NOMO-1 (cell line): ENCODE measurements around the gene ELF2.
"Not testable (repeated sequence)": the region's sequence is repeated elsewhere in the genome, so short reads cannot be mapped to it uniquely, and the experiment has no call there.

ENCODE experiments used
- DNase-seq, 2 experiments: peaks; one replicate each; lab custom pipeline; 2025; ENCODE audit not compliant: unreplicated experiment in 2 of 2; lab: John Stamatoyannopoulos, UW

Gene ELF2

GRCh38 chr4:139024686-139025085, 152.3 kb downstream of the ELF2 start:
- DNase-seq, result no peak

GRCh38 chr4:139022835-139023234, 154.2 kb downstream of the ELF2 start:
- no peak for DNase-seq

DNA sequence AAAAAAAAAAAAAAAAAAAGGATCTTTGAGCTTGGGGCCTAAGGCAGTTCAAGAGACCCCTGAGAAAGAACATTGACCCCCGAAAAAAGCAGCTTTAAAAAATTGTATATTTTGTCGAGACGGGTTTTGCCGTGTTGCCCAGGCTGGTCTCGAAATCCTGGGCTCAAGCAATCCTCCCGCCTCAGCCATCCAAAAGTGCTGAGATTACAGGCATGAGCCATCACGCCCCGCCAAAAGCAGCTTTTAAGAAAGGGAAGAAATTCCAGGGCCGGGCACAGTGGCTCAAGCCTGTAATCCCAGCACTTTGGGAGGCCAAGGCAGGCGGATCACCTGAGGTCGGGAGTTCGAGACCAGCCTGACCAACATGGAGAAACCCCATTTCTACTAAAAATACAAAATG, 155.9 kb downstream of the ELF2 start:
- not testable (repeated sequence) for DNase-seq

- no peak for DNase-seq
Measured at GRCh38 chr4:139020384-139020783, 156.6 kb downstream of the ELF2 start.

DNA sequence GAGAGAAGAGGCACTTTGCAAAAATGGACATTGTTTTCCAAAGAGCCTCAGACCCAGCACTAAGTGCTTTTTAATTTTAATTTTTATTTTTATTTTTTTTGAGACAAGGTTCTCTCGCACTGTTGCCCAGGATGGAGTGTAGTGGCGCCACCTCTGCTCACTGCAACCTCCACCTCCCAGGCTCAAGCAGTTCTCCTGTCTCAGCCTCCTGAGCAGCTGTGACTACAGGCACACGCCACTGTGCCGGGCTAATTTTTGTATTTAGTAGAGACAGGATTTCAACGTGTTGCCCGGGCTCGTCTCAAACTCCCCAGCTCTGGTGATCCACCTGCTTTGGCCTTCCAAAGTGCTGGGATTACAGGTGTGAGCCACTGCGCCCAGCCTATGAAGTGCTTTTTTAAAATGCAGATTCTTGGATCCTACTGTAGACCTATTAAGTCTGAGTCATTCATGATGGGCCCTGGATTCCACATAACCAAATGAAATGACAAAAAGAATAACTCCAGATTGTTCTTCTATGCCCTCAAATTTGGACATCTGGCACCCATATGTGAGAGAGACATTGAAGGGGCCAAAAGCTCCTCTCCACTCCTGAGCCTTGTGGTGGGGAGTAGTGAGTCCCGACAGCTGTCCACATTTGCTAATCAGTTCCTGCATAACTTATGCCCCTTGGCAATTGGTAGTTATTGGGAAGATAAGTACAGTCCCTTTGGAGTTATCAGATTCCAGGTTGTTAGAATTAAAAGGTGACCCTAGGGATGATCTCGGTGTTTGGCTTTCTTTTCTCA, 157.9 kb downstream of the ELF2 start:
- no peak for DNase-seq

- DNase-seq, result no peak
Measured at GRCh38 chr4:139018501-139018900, 158.5 kb downstream of the ELF2 start.

GRCh38 chr4:139017861-139018260, 159.2 kb downstream of the ELF2 start:
- DNase-seq, result no peak

GRCh38 chr4:139015948-139016471, 161.0 kb downstream of the ELF2 start:
- peak in 1 of 2 experiments; percentile 27 for DNase-seq

DNA sequence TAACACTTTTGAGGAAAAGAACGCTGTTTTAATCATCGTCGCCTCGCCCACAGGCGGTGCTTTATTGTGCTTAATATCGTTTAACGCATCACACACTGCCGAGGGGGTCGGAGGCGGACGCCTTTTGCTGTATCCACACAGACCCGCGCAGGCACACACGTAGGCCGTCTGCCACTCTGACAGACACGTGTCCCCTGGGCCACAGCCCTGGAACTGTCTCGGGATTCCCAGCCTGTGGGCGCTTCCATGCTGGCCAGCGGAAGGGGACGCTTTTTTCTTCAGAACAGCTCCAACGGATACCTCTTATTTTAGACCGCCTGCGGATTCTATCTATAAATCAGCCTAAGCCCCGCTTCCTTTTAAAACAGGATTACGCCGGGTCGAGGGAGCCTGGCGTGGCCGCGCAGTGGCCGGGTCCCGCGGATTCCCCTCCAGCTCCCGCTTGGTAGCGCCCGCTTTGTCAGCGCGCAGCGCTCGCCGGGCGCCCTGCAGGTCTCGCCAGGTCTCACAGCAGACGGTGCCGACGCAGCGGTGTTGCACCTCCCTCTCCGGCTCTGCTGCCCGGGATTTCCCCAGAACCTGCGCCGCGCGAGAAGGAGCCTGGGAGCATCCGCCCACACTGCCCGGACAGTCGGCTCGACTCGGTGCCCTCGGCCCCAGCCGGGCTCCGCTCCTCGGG, 161.6 kb downstream of the ELF2 start, which contains the start of gene NOCT:
NOCT (plus strand) TSS at position 513 of the 679 bp plus-strand sequence. CDS start 201 bp downstream, outside the sequence.
- peak; percentile 80 to 87 for DNase-seq

DNA sequence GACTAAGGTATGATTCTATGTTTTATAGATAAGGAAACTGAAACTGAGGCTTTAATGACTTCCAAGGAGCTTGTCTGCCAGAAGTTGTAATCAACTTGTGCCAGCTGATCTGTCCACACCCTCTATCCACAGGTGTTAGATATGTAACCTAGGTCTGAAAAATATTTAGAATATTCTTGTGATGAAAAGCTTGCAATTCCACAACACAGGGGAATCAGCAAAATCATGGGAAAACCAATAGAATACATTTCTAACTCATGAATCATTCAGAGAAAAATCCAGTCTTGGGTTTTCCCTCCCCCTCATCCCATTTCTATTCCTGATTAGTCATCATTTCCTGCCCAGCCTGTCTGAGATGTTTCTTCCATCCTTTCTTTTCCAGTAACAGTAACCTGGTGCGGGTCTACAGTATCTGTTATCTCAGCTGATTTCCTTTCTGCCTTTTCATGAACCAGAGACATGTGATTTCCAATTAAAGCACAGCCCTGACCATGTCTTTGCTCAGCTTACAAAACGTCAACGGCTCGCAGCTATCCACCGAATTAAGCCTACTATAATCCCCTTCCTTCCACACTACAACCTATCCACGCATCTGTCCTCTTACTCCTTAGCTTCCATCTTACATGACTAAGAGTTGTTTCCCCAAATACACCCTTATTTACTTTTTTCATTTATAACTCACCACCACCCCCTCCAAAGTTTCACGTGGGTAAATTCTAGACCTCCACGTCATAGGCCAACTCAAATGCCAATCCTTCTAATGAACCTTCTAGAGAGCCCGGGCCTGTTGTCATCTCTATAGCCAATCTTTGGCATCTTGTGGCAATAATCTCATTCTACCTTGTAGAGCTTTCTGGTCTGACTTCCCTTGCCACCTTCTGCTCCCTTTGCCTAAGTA, 162.4 kb downstream of the ELF2 start:
- DNase-seq, result peak in 1 of 2 experiments; percentile 11

- DNase-seq, result no peak
Measured at GRCh38 chr4:139011225-139011950, 165.6 kb downstream of the ELF2 start.

GRCh38 chr4:139009702-139010101, 167.3 kb downstream of the ELF2 start:
- DNase-seq, result no peak

GRCh38 chr4:139008278-139008677, 168.7 kb downstream of the ELF2 start:
- not testable (repeated sequence) for DNase-seq

DNA sequence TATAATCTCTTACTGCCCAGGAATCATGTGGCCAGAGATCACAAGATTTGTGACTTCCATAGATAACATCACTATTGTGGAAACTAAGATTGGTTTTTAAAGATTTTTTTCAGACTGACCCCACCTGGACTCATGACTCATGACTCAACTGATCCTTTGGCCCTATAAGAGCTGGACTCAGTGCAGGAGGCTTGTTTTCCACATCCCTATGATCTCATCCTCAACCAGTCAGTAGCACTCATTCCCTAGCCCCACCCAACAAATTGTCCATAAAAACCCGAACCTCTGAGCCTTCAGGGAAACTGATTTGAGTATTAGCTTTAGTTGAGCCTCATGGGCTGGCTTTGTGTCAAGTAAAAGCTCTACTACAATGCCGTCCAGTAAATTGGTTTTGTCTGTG, 169.4 kb downstream of the ELF2 start:
- DNase-seq, result no peak
